Endothelial cell of umbilical vein (primary cell): ENCODE data around the gene ZNF316.

ENCODE experiments used
- GATA2 ChIP-seq: IDR thresholded peaks from 2 replicates; pipeline ENCODE4 v1.7.0; 2011; ENCODE audit warnings: low read depth, mild to moderate bottlenecking, moderate library complexity, mixed read lengths, low read length; ENCODE audit not compliant: insufficient read length, insufficient read depth
- MAX ChIP-seq: IDR thresholded peaks from 2 replicates; pipeline ENCODE4 v1.6.1; 2011; ENCODE audit not compliant: insufficient read depth, insufficient read length
- POLR2A ChIP-seq: IDR thresholded peaks from 2 replicates; pipeline ENCODE4 v1.6.1; 2012; ENCODE audit warnings: low read depth, mild to moderate bottlenecking, control low read depth, low read length
- TF ChIP-seq, protein P1 (sequence below), 2 donors: IDR thresholded peaks; 1 replicate in 1 of 2; 2 replicates in 1 of 2; pipeline ENCODE4 v1.5.1; 2011; ENCODE audit warnings: low read length in 2 of 2, mild to moderate bottlenecking in 2 of 2, moderate library complexity in 2 of 2, control low read depth in 1 of 2, inconsistent platforms in 1 of 2, low read depth in 1 of 2; ENCODE audit not compliant: insufficient read depth in 1 of 2; ENCODE audit errors: extremely low read depth in 1 of 2

- TF ChIP-seq, protein P1, sequence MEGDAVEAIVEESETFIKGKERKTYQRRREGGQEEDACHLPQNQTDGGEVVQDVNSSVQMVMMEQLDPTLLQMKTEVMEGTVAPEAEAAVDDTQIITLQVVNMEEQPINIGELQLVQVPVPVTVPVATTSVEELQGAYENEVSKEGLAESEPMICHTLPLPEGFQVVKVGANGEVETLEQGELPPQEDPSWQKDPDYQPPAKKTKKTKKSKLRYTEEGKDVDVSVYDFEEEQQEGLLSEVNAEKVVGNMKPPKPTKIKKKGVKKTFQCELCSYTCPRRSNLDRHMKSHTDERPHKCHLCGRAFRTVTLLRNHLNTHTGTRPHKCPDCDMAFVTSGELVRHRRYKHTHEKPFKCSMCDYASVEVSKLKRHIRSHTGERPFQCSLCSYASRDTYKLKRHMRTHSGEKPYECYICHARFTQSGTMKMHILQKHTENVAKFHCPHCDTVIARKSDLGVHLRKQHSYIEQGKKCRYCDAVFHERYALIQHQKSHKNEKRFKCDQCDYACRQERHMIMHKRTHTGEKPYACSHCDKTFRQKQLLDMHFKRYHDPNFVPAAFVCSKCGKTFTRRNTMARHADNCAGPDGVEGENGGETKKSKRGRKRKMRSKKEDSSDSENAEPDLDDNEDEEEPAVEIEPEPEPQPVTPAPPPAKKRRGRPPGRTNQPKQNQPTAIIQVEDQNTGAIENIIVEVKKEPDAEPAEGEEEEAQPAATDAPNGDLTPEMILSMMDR (IDR thresholded peaks at IDR 0.05; ENCODE audit: extremely low read depth in 1 of 2, insufficient read depth in 1 of 2, low read depth in 1 of 2, low read length in 2 of 2), result no peak
- TF ChIP-seq POLR2A, result no peak
- no peak for TF ChIP-seq GATA2
- TF ChIP-seq MAX, result no peak
These were observed 22.0 kb upstream of the ZNF316 start, which contains the start of gene ZNF853 for GRCh38 chr7:6614953-6615722.
